ENCODE results near the gene WLS. TPM values are rescaled to one million over a fixed set of nuclear protein-coding genes. Genes with fewer than 3 reads are reported as not detected.

WLS gene
- total and polyA plus RNA-seq, 4 donors = 29.9 to 81.5 (median 51.8) TPM

- H3K4me3 ChIP-seq (ENCODE audit: low read length in 2 of 2) = no peak overlapping the region
- ATAC-seq (ENCODE audit: low FRiP score) (no peak), DNase-seq (no peak)
- intact Hi-C loops (cut with DNase I) = loop anchor here in 1 of 2 donors (10.0 kb wide), 1 partner anchor 387 kb away; the partner anchor contains the start of gene GNG12
- no peaks in the 10 kb centered on the region for H3K36me3 ChIP-seq (ENCODE audit: control insufficient read depth in 1 of 2, insufficient read depth in 2 of 2, low read length in 1 of 2)
- no peak overlapping the region for H3K27ac ChIP-seq (ENCODE audit: low read depth in 1 of 2, low read length in 2 of 2)
- no peaks in the 10 kb centered on the region for H3K27me3 ChIP-seq (ENCODE audit: control insufficient read depth in 1 of 2, insufficient read depth in 2 of 2, low read length in 1 of 2)
- H3K4me1 ChIP-seq (ENCODE audit: control insufficient read depth in 1 of 2, insufficient read depth in 2 of 2, low read length in 2 of 2) = peaks cover 0 to 6% of the 10 kb centered on the region in 2 donors
- WGBS, 2 donors = 13 to 14% methylated on average over 5 of the region's 5 CpGs
- H3K9me3 ChIP-seq (ENCODE audit: control insufficient read depth, low read length) = no peaks in the 10 kb centered on the region
Observed at GRCh38 chr1:68221980-68222373, 10.3 kb downstream of the WLS start.

- Histone ChIP-seq H3K27me3 (ENCODE audit: control insufficient read depth in 1 of 2, insufficient read depth in 2 of 2, low read length in 1 of 2) (no peaks in the 10 kb centered on the region), H3K4me3 (ENCODE audit: low read length in 2 of 2) (no peak overlapping the region), H3K9me3 (ENCODE audit: control insufficient read depth, low read length) (no peaks in the 10 kb centered on the region), H3K36me3 (ENCODE audit: control insufficient read depth in 1 of 2, insufficient read depth in 2 of 2, low read length in 1 of 2) (no peaks in the 10 kb centered on the region), H3K4me1 (ENCODE audit: control insufficient read depth in 1 of 2, insufficient read depth in 2 of 2, low read length in 2 of 2) (peaks cover 0 to 6% of the 10 kb centered on the region in 2 donors), H3K27ac (ENCODE audit: low read depth in 1 of 2, low read length in 2 of 2) (no peak overlapping the region)
- DNase-seq (no peak), ATAC-seq (ENCODE audit: low FRiP score) (no peak)
- whole genome bisulfite sequencing, 2 donors = 15 to 25% methylated on average over 4 of the region's 4 CpGs
- intact Hi-C loops (cut with DNase I) = loop anchor here in 1 of 2 donors (10.0 kb wide), 1 partner anchor 386 kb away; the partner anchor contains the start of gene GNG12
Observed at GRCh38 chr1:68221001-68221979, 11.0 kb downstream of the WLS start.

GRCh38 chr1:68220420-68220819 lies 11.9 kb downstream of the WLS start:
- H3K27ac ChIP-seq (ENCODE audit: low read depth in 1 of 2, low read length in 2 of 2) = no peak overlapping the region

GRCh38 chr1:68218490-68218889 lies 13.8 kb downstream of the WLS start:
- H3K4me1 ChIP-seq (ENCODE audit: control insufficient read depth in 1 of 2, insufficient read depth in 2 of 2, low read length in 2 of 2) = peaks cover 4 to 6% of the 10 kb centered on the region in 2 donors
- H3K27me3 ChIP-seq (ENCODE audit: control insufficient read depth in 1 of 2, insufficient read depth in 2 of 2, low read length in 1 of 2) = no peaks in the 10 kb centered on the region
- 59 to 61% methylated on average over 5 of the region's 5 CpGs for WGBS, 2 donors
- no peak overlapping the region for H3K4me3 ChIP-seq (ENCODE audit: low read length in 2 of 2)
- H3K36me3 ChIP-seq (ENCODE audit: control insufficient read depth in 1 of 2, insufficient read depth in 2 of 2, low read length in 1 of 2) = no peaks in the 10 kb centered on the region
- no peak overlapping the region for H3K27ac ChIP-seq (ENCODE audit: low read depth in 1 of 2, low read length in 2 of 2)
- no peaks in the 10 kb centered on the region for H3K9me3 ChIP-seq (ENCODE audit: control insufficient read depth, low read length)
- DNase-seq = no peak
- no peak for ATAC-seq (ENCODE audit: low FRiP score)
- intact Hi-C loops (cut with DNase I) = no loop called here

More at GRCh38 chr1:68220420-68220819, 11.9 kb downstream of the WLS start:
- 89 to 90% methylated on average over 4 of the region's 4 CpGs for WGBS, 2 donors
- Histone ChIP-seq H3K36me3 (ENCODE audit: control insufficient read depth in 1 of 2, insufficient read depth in 2 of 2, low read length in 1 of 2) (no peaks in the 10 kb centered on the region), H3K4me1 (ENCODE audit: control insufficient read depth in 1 of 2, insufficient read depth in 2 of 2, low read length in 2 of 2) (peaks cover 0 to 6% of the 10 kb centered on the region in 2 donors), H3K4me3 (ENCODE audit: low read length in 2 of 2) (no peak overlapping the region), H3K27me3 (ENCODE audit: control insufficient read depth in 1 of 2, insufficient read depth in 2 of 2, low read length in 1 of 2) (no peaks in the 10 kb centered on the region), H3K9me3 (ENCODE audit: control insufficient read depth, low read length) (no peaks in the 10 kb centered on the region)
- ATAC-seq (ENCODE audit: low FRiP score) = no peak
- no peak for DNase-seq
- intact Hi-C loops (cut with DNase I) = loop anchor here in 1 of 2 donors (10.0 kb wide), 1 partner anchor 386 kb away; the partner anchor contains the start of gene GNG12

- WGBS, 2 donors = 94 to 97% methylated on average over 5 of the region's 5 CpGs
- Histone ChIP-seq H3K4me1 (ENCODE audit: control insufficient read depth in 1 of 2, insufficient read depth in 2 of 2, low read length in 2 of 2) (peaks cover 4 to 6% of the 10 kb centered on the region in 2 donors), H3K9me3 (ENCODE audit: control insufficient read depth, low read length) (no peaks in the 10 kb centered on the region), H3K36me3 (ENCODE audit: control insufficient read depth in 1 of 2, insufficient read depth in 2 of 2, low read length in 1 of 2) (no peaks in the 10 kb centered on the region), H3K27ac (ENCODE audit: low read depth in 1 of 2, low read length in 2 of 2) (no peak overlapping the region), H3K27me3 (ENCODE audit: control insufficient read depth in 1 of 2, insufficient read depth in 2 of 2, low read length in 1 of 2) (no peaks in the 10 kb centered on the region), H3K4me3 (ENCODE audit: low read length in 2 of 2) (no peak overlapping the region)
- DNase-seq (no peak), ATAC-seq (ENCODE audit: low FRiP score) (no peak)
- intact Hi-C loops (cut with DNase I) = no loop called here
Observed at GRCh38 chr1:68217618-68218017, 14.7 kb downstream of the WLS start.

GRCh38 chr1:68217060-68217554 lies 15.2 kb downstream of the WLS start:
- intact Hi-C loops (cut with DNase I) = no loop called here
- no peaks in the 10 kb centered on the region for H3K36me3 ChIP-seq (ENCODE audit: control insufficient read depth in 1 of 2, insufficient read depth in 2 of 2, low read length in 1 of 2)
- 95% methylated on average over 5 of the region's 5 CpGs for WGBS, 2 donors
- H3K9me3 ChIP-seq (ENCODE audit: control insufficient read depth, low read length) = no peaks in the 10 kb centered on the region
- H3K4me3 ChIP-seq (ENCODE audit: low read length in 2 of 2) = no peak overlapping the region
- H3K27ac ChIP-seq (ENCODE audit: low read depth in 1 of 2, low read length in 2 of 2) = no peak overlapping the region
- ATAC-seq (ENCODE audit: low FRiP score) (no peak), DNase-seq (no peak)
- H3K4me1 ChIP-seq (ENCODE audit: control insufficient read depth in 1 of 2, insufficient read depth in 2 of 2, low read length in 2 of 2) = peaks cover 4 to 6% of the 10 kb centered on the region in 2 donors
- H3K27me3 ChIP-seq (ENCODE audit: control insufficient read depth in 1 of 2, insufficient read depth in 2 of 2, low read length in 1 of 2) = no peaks in the 10 kb centered on the region

GRCh38 chr1:68216089-68216772 lies 16.1 kb downstream of the WLS start:
- H3K4me1 ChIP-seq (ENCODE audit: control insufficient read depth in 1 of 2, insufficient read depth in 2 of 2, low read length in 2 of 2) = peaks cover 2 to 4% of the 10 kb centered on the region in 2 donors
- ATAC-seq (ENCODE audit: low FRiP score) (no peak), DNase-seq (no peak)
- WGBS, 2 donors = 75 to 80% methylated on average over 2 of the region's 2 CpGs
- no peaks in the 10 kb centered on the region for H3K36me3 ChIP-seq (ENCODE audit: control insufficient read depth in 1 of 2, insufficient read depth in 2 of 2, low read length in 1 of 2)
- intact Hi-C loops (cut with DNase I) = no loop called here
- no peaks in the 10 kb centered on the region for H3K27me3 ChIP-seq (ENCODE audit: control insufficient read depth in 1 of 2, insufficient read depth in 2 of 2, low read length in 1 of 2)
- no peak overlapping the region for H3K4me3 ChIP-seq (ENCODE audit: low read length in 2 of 2)
- H3K9me3 ChIP-seq (ENCODE audit: control insufficient read depth, low read length) = no peaks in the 10 kb centered on the region
- no peak overlapping the region for H3K27ac ChIP-seq (ENCODE audit: low read depth in 1 of 2, low read length in 2 of 2)

GRCh38 chr1:68213843-68214242 lies 18.5 kb downstream of the WLS start:
- Histone ChIP-seq H3K4me1 (ENCODE audit: control insufficient read depth in 1 of 2, insufficient read depth in 2 of 2, low read length in 2 of 2) (peaks cover 4 to 8% of the 10 kb centered on the region in 2 donors), H3K27me3 (ENCODE audit: control insufficient read depth in 1 of 2, insufficient read depth in 2 of 2, low read length in 1 of 2) (no peaks in the 10 kb centered on the region), H3K36me3 (ENCODE audit: control insufficient read depth in 1 of 2, insufficient read depth in 2 of 2, low read length in 1 of 2) (no peaks in the 10 kb centered on the region), H3K4me3 (ENCODE audit: low read length in 2 of 2) (no peak overlapping the region), H3K9me3 (ENCODE audit: control insufficient read depth, low read length) (no peaks in the 10 kb centered on the region), H3K27ac (ENCODE audit: low read depth in 1 of 2, low read length in 2 of 2) (no peak overlapping the region)
- WGBS, 2 donors = 71 to 72% methylated on average over 5 of the region's 5 CpGs
- ATAC-seq (ENCODE audit: low FRiP score) = peak; percentile 69
- peak; percentile 70 to 79 for DNase-seq
- intact Hi-C loops (cut with DNase I) = no loop called here

All from aorta (tissue), 5 donors.